GM19463 (cell line): ENCODE measurements around the gene RIPK3.
"Not testable (repeated sequence)": the region's sequence is repeated elsewhere in the genome, so short reads cannot be mapped to it uniquely, and the experiment has no call there.

Source experiments
- ATAC-seq: cut with Tn5 transposase; IDR thresholded peaks from one replicate; pipeline ENCODE4 v1.9.1; 2021; ENCODE audit warnings: mild to moderate bottlenecking, moderate library complexity; ENCODE audit not compliant: unreplicated experiment

Gene RIPK3

GRCh38 chr14:24348186-24348585 is 8.4 kb upstream of the RIPK3 start:
- ATAC-seq = no peak

GRCh38 chr14:24347134-24347533 is 7.3 kb upstream of the RIPK3 start:
- no peak for ATAC-seq

- no peak for ATAC-seq
Observed at GRCh38 chr14:24343795-24344660, 4.2 kb upstream of the RIPK3 start.

- no peak for ATAC-seq
Observed at GRCh38 chr14:24342889-24343288, 3.1 kb upstream of the RIPK3 start.

GRCh38 chr14:24340606-24341005 is 815 bp upstream of the RIPK3 start:
- no peak for ATAC-seq

- no peak for ATAC-seq
Observed at GRCh38 chr14:24338843-24339242, 948 bp downstream of the RIPK3 start.

- no peak for ATAC-seq
Observed at GRCh38 chr14:24337824-24338175, 2.0 kb downstream of the RIPK3 start.

GRCh38 chr14:24337144-24337823 is 2.5 kb downstream of the RIPK3 start:
- ATAC-seq = no peak

- ATAC-seq = no peak
Observed at GRCh38 chr14:24335461-24336171, 4.2 kb downstream of the RIPK3 start.

- no peak for ATAC-seq
Observed at GRCh38 chr14:24334431-24335291, 5.1 kb downstream of the RIPK3 start, which contains the start of gene ADCY4. Gene ADCY4 (minus strand): TSS chr14:24335071. CDS start chr14:24334652, 419 bp downstream.

- peak; percentile 85 for ATAC-seq
Observed at GRCh38 chr14:24332268-24332993, 7.4 kb downstream of the RIPK3 start.

GRCh38 chr14:24331731-24332267 is 8.0 kb downstream of the RIPK3 start:
- ATAC-seq = no peak

- no peak for ATAC-seq
Observed at GRCh38 chr14:24330973-24331674, 8.7 kb downstream of the RIPK3 start.

- no peak for ATAC-seq
Observed at GRCh38 chr14:24329736-24330135, 10.1 kb downstream of the RIPK3 start.

GRCh38 chr14:24329073-24329663 is 10.6 kb downstream of the RIPK3 start:
- ATAC-seq = no peak

GRCh38 chr14:24327914-24328313 is 11.9 kb downstream of the RIPK3 start:
- not testable (repeated sequence) for ATAC-seq

GRCh38 chr14:24327303-24327702 is 12.5 kb downstream of the RIPK3 start:
- ATAC-seq = no peak

GRCh38 chr14:24325963-24326362 is 13.8 kb downstream of the RIPK3 start:
- ATAC-seq = no peak
